Right hindlimb (tissue), 1 donor: ENCODE results near the gene MAPK8IP2.
"Not testable (repeated sequence)": the region's sequence is repeated elsewhere in the genome, so short reads cannot be mapped to it uniquely, and the experiment has no call there.

ENCODE experiments used
- DNase-seq: peaks from one replicate; pipeline ENCODE4 v3.0.0-alpha.2; 2018

The MAPK8IP2 gene

GRCh38 chr22:50600967-50601668 is 525 bp downstream of the MAPK8IP2 start:
- DNase-seq = no peak

- no peak for DNase-seq
Observed at GRCh38 chr22:50601669-50602337, 1.2 kb downstream of the MAPK8IP2 start.

DNA sequence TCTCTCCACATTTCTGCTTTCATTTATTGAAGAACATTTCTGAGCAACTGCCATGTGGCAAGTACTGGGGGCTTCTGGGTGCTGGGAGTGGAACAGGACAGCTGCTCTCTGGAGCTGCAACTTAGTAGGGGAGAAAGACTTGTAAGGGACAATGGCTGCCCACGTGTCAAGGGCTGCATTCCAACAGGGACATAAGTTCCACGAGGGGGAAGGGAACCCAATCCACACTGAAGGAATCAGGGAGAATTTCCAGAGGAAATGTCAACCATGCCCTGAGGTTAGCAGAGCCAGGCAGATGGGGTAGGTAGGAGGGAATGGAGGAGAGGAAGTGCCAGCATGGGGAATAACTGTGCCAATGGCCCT is 1.7 kb downstream of the MAPK8IP2 start:
- DNase-seq = no peak

DNA sequence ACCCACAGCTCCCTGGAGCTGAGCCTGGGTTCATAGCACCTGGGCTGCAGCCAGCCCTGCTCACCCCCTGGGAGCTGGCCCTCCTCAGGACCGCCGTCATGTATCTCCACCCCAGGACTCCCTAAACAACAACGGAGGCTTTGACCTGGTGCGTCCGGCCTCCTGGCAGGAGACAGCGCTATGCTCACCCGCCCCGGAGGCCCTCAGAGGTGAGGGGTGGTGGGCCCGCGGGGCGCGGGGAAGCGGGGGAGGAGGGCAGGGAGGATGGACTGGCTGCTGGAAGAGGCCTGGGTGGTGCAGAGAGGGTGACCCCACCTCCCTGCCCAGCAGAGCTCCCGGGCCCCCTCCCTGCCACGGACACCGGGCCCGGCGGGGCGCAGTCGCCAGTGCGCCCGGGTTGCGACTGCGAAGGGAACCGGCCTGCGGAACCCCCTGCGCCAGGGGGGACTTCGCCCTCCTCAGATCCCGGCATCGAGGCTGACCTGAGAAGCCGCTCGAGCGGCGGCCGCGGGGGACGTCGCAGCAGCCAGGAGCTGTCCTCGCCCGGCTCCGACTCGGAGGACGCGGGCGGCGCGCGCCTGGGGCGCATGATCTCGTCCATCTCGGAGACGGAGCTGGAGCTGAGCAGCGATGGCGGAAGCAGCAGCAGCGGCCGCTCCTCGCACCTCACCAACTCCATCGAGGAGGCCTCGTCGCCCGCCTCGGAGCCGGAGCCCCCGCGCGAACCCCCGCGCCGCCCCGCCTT is 3.1 kb downstream of the MAPK8IP2 start:
- no peak for DNase-seq

GRCh38 chr22:50604256-50605001 is 3.8 kb downstream of the MAPK8IP2 start:
- DNase-seq = no peak

DNA sequence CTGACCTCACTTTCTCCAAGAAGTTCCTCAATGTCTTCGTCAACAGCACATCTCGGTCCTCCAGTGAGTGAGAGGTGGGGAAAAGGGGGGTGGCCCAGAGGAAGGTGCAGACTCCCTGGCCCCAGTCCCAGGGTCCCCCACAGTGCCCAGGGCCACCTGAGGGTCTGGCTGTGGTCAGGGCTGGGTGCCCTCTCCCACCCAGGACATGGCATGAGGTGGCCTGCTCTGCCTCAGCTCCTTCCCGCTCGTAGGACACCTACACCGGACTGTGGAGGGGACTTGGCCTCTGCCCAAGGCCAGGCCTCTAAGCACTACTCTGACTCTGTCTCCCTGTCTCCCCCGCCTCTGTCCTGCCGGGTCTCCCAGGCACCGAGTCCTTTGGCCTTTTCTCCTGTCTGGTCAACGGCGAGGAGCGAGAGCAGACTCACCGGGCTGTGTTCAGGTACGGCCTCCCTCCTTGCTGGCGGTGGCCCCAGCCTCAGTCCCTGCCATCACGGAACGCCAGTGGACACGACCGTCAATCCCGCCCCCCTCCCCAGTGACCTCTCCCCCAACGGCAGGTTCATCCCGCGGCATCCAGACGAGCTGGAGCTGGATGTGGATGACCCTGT is 4.5 kb downstream of the MAPK8IP2 start:
- DNase-seq = no peak

GRCh38 chr22:50605613-50606074 is 5.1 kb downstream of the MAPK8IP2 start:
- DNase-seq = no peak

DNA sequence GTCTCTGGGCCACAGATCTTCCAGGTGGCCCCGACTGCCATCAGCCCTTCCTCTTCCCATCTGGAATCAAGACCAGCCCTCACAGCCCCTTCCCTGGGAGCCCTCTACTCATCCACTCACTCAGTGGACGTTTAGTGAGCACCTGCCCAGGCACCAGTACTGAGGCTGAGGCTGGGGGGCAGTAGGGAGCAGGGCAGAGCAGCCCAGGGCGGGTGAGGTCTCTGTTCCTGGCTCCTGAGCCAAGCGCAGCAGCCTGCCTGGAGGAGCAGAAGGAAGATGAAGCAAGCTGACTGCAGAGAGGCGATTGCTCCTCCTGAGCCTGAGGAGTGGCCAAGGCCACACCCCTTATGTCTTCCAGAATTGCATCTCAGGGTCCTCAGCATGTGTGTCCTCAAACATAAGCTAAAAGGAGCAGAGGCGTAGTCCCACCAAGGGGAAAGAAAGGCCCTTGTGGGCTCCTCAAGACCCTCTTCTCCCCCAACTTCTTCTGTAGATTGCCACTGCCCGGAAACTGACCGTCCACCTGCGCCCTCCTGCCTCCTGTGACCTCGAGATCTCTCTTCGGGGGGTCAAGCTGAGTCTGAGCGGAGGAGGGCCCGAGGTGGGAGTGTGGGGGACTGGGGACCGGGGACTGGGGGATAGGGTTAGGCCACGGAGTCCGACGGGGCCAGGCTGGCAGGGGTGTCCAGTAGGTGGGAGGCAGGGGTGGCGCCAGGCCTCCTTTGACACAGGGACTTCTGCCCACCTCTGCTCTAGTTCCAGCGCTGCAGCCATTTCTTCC is 5.8 kb downstream of the MAPK8IP2 start:
- no peak for DNase-seq

- DNase-seq = no peak
Observed at GRCh38 chr22:50606946-50607658, 6.5 kb downstream of the MAPK8IP2 start.

DNA sequence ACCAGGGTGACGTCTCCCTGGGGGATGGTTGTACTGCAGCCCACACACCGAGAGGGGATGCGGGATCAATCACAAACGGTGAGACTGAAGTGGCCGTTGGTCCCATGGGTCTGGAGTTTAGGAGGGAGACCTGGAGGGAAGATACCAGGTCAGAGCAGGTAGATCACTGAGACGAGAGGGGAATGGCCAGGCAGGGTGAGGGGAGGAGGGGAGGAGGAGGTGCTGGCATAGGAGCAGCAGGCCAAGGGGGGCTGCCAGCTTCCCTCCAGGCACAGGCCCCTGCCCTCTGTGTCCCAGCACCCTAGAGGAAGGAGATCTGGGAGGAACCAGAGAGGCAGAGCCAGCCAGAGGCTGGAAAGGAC is 7.0 kb downstream of the MAPK8IP2 start:
- no peak for DNase-seq

DNA sequence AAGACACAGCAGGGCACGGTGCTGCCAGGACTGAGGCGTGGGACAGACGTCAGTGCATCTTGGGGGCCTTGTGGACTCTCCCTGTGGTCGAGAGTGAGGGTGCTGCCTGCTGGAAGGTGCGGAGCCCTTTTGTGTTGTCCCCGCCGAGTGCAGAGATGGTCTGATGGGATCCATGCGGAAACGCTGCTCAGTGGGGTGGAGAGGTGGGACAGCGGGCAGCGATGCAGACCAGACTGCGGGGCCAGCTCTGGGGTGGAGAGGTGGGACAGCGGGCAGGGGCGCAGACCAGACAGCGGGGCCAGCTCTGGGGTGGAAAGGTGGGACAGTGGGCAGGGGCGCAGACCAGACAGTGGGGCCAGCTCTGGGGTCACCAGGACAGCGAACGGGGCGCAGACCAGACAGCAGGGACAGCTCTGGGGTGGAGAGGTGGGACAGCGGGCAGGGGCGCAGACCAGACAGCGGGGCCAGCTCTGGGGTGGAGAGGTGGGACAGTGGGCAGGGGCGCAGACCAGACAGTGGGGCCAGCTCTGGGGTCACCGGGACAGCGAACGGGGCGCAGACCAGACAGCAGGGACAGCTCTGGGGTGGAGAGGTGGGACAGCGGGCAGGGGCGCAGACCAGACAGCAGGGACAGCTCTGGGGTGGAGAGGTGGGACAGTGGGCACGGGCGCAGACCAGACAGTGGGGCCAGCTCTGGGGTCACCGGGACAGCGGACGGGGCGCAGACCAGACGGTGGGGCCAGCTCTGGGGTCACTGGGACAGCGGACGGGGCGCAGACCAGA is 7.7 kb downstream of the MAPK8IP2 start:
- DNase-seq = not testable (repeated sequence)

- no peak for DNase-seq
Observed at GRCh38 chr22:50608996-50609395, 8.4 kb downstream of the MAPK8IP2 start.

- no peak for DNase-seq
Observed at GRCh38 chr22:50609599-50609998, 9.0 kb downstream of the MAPK8IP2 start.

- no peak for DNase-seq
Observed at GRCh38 chr22:50610041-50610451, 9.5 kb downstream of the MAPK8IP2 start.

GRCh38 chr22:50610581-50610980 is 10.0 kb downstream of the MAPK8IP2 start:
- no peak for DNase-seq

GRCh38 chr22:50611341-50612060 is 10.9 kb downstream of the MAPK8IP2 start:
- DNase-seq = no peak

- DNase-seq = no peak
Observed at GRCh38 chr22:50612168-50612527, 11.6 kb downstream of the MAPK8IP2 start.

DNA sequence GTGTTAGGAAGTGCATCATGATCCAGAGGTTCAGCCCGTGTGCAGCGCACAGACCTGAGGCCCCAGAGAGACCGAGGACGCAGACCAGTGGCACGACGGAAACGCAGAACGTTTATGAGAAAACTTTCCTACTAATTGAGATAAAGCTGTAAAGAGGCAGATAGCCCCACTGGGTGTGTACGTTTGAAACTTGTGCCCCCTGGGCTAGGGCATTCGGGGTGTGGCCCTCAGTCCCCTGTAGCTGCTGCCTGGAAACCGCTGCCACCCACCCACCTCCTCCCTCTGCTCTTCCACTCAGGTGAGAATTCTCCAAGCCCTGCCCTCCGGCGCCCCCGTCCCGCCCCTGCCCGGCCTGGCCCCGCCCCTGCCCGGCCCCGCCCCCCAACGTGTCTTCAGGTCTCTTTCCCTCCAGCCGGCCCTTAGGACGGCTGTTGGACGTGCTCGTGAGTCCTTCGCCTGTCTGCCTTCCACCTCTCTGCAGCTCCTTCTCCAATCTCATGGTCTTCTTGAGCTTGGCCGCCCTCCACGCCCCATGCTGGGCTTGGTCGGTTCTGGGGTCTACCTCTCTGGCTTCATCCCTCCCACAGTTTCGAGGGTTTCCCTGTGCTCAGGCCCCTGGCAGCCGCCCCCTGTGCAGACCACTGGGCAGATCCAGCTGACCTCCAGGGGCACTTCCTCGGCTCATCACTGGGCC is 12.1 kb downstream of the MAPK8IP2 start:
- DNase-seq = no peak
